DND-41 (cell line): ENCODE results near the gene ZNF366.

ENCODE experiments used
- ATAC-seq: fragments of 200-7000 bp; cut with Tn5 transposase; 3 replicates; pipeline ENCODE4 v1.9.1; 2021; ENCODE audit warnings: low read depth; ENCODE audit not compliant: insufficient read depth
- DNase-seq: peaks from one replicate; pipeline ENCODE4 v3.0.0-alpha.2; 2020
- H2AFZ ChIP-seq: 2 replicates; pipeline ENCODE4 v1.6.0; 2012; ENCODE audit warnings: low read depth, low read length
- H3K27ac ChIP-seq: 2 replicates; pipeline ENCODE4 v1.5.1; 2012; ENCODE audit warnings: low read length, inconsistent platforms
- H3K27me3 ChIP-seq: fragments of 200-600 bp; sonication (generic); 2 replicates; pipeline ENCODE4 v1.6.0; 2012; ENCODE audit warnings: low read length, mild to moderate bottlenecking, inconsistent platforms; ENCODE audit not compliant: insufficient read depth, poor library complexity
- H3K36me3 ChIP-seq: 2 replicates; pipeline ENCODE4 v1.5.1; 2012; ENCODE audit warnings: low read length, inconsistent platforms; ENCODE audit not compliant: insufficient read depth
- H3K4me1 ChIP-seq: 2 replicates; pipeline ENCODE4 v1.5.1; 2012; ENCODE audit warnings: mild to moderate bottlenecking, low read length; ENCODE audit not compliant: insufficient read depth
- H3K4me2 ChIP-seq: 2 replicates; pipeline ENCODE4 v1.6.0; 2012; ENCODE audit warnings: mild to moderate bottlenecking, moderate library complexity, low read length, inconsistent platforms; ENCODE audit not compliant: insufficient read depth
- H3K4me3 ChIP-seq, 2 experiments: fragments of 200-600 bp in 1 of 2; shearing (Covaris generic) in 1 of 2; 2 replicates each; pipeline ENCODE4 v1.5.1; 2012 to 2016; ENCODE audit warnings: inconsistent platforms in 2 of 2, low read length in 2 of 2, mild to moderate bottlenecking in 2 of 2, low read depth in 1 of 2, moderate library complexity in 1 of 2
- H3K79me2 ChIP-seq: 2 replicates; pipeline ENCODE4 v1.6.0; 2012; ENCODE audit warnings: low read length, inconsistent platforms; ENCODE audit not compliant: insufficient read depth
- H3K9ac ChIP-seq: 2 replicates; pipeline ENCODE4 v1.6.0; 2012; ENCODE audit warnings: low read depth, mild to moderate bottlenecking, inconsistent platforms, low read length, moderate library complexity
- H3K9me3 ChIP-seq: 2 replicates; pipeline ENCODE4 v1.5.1; 2012; ENCODE audit warnings: low read length, moderate library complexity, mild to moderate bottlenecking, inconsistent platforms; ENCODE audit not compliant: insufficient read depth, severe bottlenecking
- H4K20me1 ChIP-seq: 2 replicates; pipeline ENCODE4 v1.6.0; 2012; ENCODE audit warnings: low read length; ENCODE audit not compliant: insufficient read depth
- EZH2 ChIP-seq: IDR thresholded peaks from 3 replicates; pipeline ENCODE4 v1.6.1; 2012; ENCODE audit warnings: borderline replicate concordance, low read depth, mild to moderate bottlenecking, moderate library complexity, low read length, inconsistent platforms; ENCODE audit not compliant: severe bottlenecking
- TF ChIP-seq, protein P1 (sequence below): IDR thresholded peaks from 2 replicates; pipeline ENCODE4 v1.5.1; 2012; ENCODE audit warnings: borderline replicate concordance, low read length, moderate library complexity, mild to moderate bottlenecking; ENCODE audit not compliant: poor library complexity, severe bottlenecking; ENCODE audit errors: extremely low read depth

Gene ZNF366

DNA sequence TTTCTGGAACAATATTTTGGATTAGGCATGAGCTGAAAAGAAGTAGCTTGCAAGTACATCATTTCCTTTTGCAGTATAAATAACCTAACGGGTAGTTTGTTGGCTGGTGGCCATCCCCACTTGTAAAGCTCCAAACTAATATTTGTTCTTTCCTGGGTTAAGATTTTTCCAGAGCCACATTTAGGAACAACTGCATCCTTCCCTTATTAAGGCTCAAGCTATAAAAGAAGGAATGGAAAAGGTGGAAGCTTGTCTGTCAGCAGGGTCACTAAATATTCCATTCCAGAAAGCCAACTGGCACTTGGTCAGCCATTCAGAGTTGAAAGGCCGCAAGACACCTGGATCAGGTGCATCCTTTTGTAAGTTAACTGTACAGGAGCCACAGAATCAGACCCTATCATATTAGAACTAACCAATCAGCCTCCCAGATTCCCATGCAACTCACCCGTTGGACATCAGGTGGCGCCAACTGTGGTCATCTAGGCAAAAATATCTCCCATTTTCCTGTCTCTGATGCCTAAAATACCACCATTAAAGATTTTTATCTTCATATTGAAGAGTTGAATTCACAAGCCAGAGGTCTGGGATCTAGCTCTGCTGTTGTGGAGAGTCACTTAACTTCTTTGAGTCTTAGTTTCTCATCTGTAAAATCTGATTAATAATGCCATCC, 104.1 kb downstream of the ZNF366 start:
- Histone ChIP-seq H3K9me3 (peaks cover 11% of the 10 kb centered on the region), H3K36me3 (no peaks in the 10 kb centered on the region), H3K4me3 (no peak overlapping the region), H3K27me3 (peaks cover 5% of the 10 kb centered on the region), H3K9ac (no peak overlapping the region), H4K20me1 (no peaks in the 10 kb centered on the region), H2AFZ (no peak overlapping the region), H3K27ac (no peak overlapping the region), H3K4me2 (no peak overlapping the region), H3K4me1 (no peaks in the 10 kb centered on the region), H3K79me2 (no peaks in the 10 kb centered on the region)
- ATAC-seq (no peak), DNase-seq (no peak)
- no peak for TF ChIP-seq EZH2
- TF ChIP-seq, protein P1, sequence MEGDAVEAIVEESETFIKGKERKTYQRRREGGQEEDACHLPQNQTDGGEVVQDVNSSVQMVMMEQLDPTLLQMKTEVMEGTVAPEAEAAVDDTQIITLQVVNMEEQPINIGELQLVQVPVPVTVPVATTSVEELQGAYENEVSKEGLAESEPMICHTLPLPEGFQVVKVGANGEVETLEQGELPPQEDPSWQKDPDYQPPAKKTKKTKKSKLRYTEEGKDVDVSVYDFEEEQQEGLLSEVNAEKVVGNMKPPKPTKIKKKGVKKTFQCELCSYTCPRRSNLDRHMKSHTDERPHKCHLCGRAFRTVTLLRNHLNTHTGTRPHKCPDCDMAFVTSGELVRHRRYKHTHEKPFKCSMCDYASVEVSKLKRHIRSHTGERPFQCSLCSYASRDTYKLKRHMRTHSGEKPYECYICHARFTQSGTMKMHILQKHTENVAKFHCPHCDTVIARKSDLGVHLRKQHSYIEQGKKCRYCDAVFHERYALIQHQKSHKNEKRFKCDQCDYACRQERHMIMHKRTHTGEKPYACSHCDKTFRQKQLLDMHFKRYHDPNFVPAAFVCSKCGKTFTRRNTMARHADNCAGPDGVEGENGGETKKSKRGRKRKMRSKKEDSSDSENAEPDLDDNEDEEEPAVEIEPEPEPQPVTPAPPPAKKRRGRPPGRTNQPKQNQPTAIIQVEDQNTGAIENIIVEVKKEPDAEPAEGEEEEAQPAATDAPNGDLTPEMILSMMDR = peak; percentile 36

DNA sequence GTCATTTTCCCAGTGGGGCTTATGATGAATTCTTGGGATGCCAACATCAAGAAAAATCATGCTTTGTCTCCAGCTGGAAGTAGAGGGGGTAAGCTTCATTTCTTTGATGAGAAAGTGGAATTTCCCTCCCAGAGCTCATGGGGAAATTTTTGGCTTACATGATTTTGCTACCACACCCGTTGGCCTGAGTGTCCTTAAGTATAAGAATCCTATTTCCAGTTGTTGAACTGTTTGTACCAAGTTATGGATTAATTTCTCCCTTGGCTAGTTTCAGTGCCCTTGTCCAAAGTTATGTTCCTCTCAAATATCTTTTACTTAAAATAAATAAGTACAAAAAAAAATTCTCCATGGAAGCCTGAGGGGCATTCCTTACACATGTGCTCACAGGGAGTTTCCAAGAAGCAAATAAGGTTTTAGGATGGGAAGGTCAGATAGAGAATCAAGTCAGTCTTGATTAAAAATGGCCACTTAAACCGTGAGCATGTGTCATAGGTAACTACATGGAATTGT, 104.8 kb downstream of the ZNF366 start:
- Histone ChIP-seq H3K79me2 (no peaks in the 10 kb centered on the region), H3K36me3 (no peaks in the 10 kb centered on the region), H4K20me1 (no peaks in the 10 kb centered on the region), H3K9me3 (peaks cover 11% of the 10 kb centered on the region), H3K9ac (no peak overlapping the region), H3K27ac (no peak overlapping the region), H3K27me3 (peaks cover 5% of the 10 kb centered on the region), H2AFZ (no peak overlapping the region), H3K4me3 (no peak overlapping the region), H3K4me1 (no peaks in the 10 kb centered on the region), H3K4me2 (no peak overlapping the region)
- no peak for ATAC-seq
- TF ChIP-seq, protein P1 = no peak
- no peak for TF ChIP-seq EZH2
- DNase-seq = no peak

GRCh38 chr5:72400950-72401349, 106.3 kb downstream of the ZNF366 start:
- no peaks in the 10 kb centered on the region for H3K4me1 ChIP-seq
- H3K79me2 ChIP-seq = no peaks in the 10 kb centered on the region
- no peak overlapping the region for H2AFZ ChIP-seq
- TF ChIP-seq EZH2 = no peak
- TF ChIP-seq, protein P1 = no peak
- H3K36me3 ChIP-seq = no peaks in the 10 kb centered on the region
- H3K4me2 ChIP-seq = no peak overlapping the region
- H3K27me3 ChIP-seq = peaks cover 5% of the 10 kb centered on the region
- ATAC-seq = no peak
- DNase-seq = no peak
- H3K27ac ChIP-seq = no peak overlapping the region
- H3K9me3 ChIP-seq = peaks cover 11% of the 10 kb centered on the region
- H4K20me1 ChIP-seq = no peaks in the 10 kb centered on the region
- no peak overlapping the region for H3K4me3 ChIP-seq
- H3K9ac ChIP-seq = no peak overlapping the region
